OCI-LY3 (cell line): Measurements from ENCODE around the gene SLC39A1.

ENCODE experiments used
- H2AFZ ChIP-seq: fragments of 200-600, 300-600 bp; shearing (Covaris generic); 2 replicates; pipeline ENCODE4 v1.6.0; 2014; ENCODE audit warnings: antibody characterized with exemption, low read depth, low read length
- H3K27ac ChIP-seq: fragments of 200-600, 300-600 bp; sonication (generic); 2 replicates; pipeline ENCODE4 v1.5.1; 2014; ENCODE audit warnings: mild to moderate bottlenecking, low read length, moderate library complexity, mixed read lengths
- H3K27me3 ChIP-seq: fragments of 200-600, 300-600 bp; sonication (generic); 2 replicates; pipeline ENCODE4 v1.6.1; 2014; ENCODE audit warnings: low read depth, low read length, mixed read lengths
- H3K36me3 ChIP-seq: fragments of 200-600, 300-600 bp; sonication (generic); replicated peaks from 2 replicates; pipeline ENCODE3; 2014; ENCODE audit warnings: low read depth, low read length, mixed read lengths
- H3K4me1 ChIP-seq: fragments of 300-600, 200-600 bp; sonication (generic); 2 replicates; pipeline ENCODE4 v1.6.1; 2014; ENCODE audit warnings: low read length, mixed read lengths
- H3K4me2 ChIP-seq: fragments of 200-600, 300-600 bp; sonication (generic); 2 replicates; pipeline ENCODE4 v1.6.1; 2014; ENCODE audit warnings: low read length, mixed read lengths
- H3K4me3 ChIP-seq: fragments of 300-600, 200-600 bp; sonication (generic); 2 replicates; pipeline ENCODE4 v1.5.1; 2014; ENCODE audit warnings: antibody characterized with exemption, mild to moderate bottlenecking, low read length, moderate library complexity
- H3K79me2 ChIP-seq: fragments of 300-600, 200-600 bp; shearing (Covaris generic); 2 replicates; pipeline ENCODE4 v1.6.1; 2014; ENCODE audit warnings: mild to moderate bottlenecking, low read length, mixed read lengths
- H3K9ac ChIP-seq: fragments of 300-600, 200-600 bp; shearing (Covaris generic); 2 replicates; pipeline ENCODE4 v1.6.0; 2014; ENCODE audit warnings: mild to moderate bottlenecking, low read length, moderate library complexity
- H3K9me3 ChIP-seq: fragments of 200-600, 300-600 bp; shearing (Covaris generic); 2 replicates; pipeline ENCODE4 v1.6.1; 2014; ENCODE audit warnings: low read length, mixed read lengths; ENCODE audit not compliant: insufficient read depth
- H4K20me1 ChIP-seq: fragments of 200-600, 300-600 bp; sonication (generic); 2 replicates; pipeline ENCODE4 v1.6.1; 2016; ENCODE audit warnings: low read length, mixed read lengths; ENCODE audit not compliant: insufficient read depth
- CTCF ChIP-seq: fragments of 200-600, 300-600 bp; sonication (generic); IDR thresholded peaks from 2 replicates; pipeline ENCODE4 v1.5.1; 2014; ENCODE audit warnings: antibody characterized with exemption, low read length, low read depth
- EZH2phosphoT487 ChIP-seq: fragments of 200-600 bp; shearing (Covaris generic); IDR thresholded peaks from 2 replicates; pipeline ENCODE4 v1.6.1; 2018; ENCODE audit warnings: antibody characterized with exemption, mixed run types, low read depth

Gene SLC39A1

GRCh38 chr1:153968000-153968363, 4.6 kb upstream of the SLC39A1 start:
- peaks cover 15% of the 10 kb centered on the region for H3K36me3 ChIP-seq
- H4K20me1 ChIP-seq = no peaks in the 10 kb centered on the region
- TF ChIP-seq CTCF (no peak; the same call in none of the 2 replicates), EZH2phosphoT487 (no peak)
- H3K4me1 ChIP-seq = peaks cover 36% of the 10 kb centered on the region
- H3K27me3 ChIP-seq = no peaks in the 10 kb centered on the region
- H3K27ac ChIP-seq = peak overlapping the region; percentile 85
- peak overlapping the region; percentile 83 for H3K4me3 ChIP-seq
- H3K79me2 ChIP-seq = peaks cover 30% of the 10 kb centered on the region
- H2AFZ ChIP-seq = peak overlapping the region; percentile 81
- H3K9ac ChIP-seq = peak overlapping the region; percentile 88
- peak overlapping the region; percentile 93 for H3K4me2 ChIP-seq
- H3K9me3 ChIP-seq = no peaks in the 10 kb centered on the region

DNA sequence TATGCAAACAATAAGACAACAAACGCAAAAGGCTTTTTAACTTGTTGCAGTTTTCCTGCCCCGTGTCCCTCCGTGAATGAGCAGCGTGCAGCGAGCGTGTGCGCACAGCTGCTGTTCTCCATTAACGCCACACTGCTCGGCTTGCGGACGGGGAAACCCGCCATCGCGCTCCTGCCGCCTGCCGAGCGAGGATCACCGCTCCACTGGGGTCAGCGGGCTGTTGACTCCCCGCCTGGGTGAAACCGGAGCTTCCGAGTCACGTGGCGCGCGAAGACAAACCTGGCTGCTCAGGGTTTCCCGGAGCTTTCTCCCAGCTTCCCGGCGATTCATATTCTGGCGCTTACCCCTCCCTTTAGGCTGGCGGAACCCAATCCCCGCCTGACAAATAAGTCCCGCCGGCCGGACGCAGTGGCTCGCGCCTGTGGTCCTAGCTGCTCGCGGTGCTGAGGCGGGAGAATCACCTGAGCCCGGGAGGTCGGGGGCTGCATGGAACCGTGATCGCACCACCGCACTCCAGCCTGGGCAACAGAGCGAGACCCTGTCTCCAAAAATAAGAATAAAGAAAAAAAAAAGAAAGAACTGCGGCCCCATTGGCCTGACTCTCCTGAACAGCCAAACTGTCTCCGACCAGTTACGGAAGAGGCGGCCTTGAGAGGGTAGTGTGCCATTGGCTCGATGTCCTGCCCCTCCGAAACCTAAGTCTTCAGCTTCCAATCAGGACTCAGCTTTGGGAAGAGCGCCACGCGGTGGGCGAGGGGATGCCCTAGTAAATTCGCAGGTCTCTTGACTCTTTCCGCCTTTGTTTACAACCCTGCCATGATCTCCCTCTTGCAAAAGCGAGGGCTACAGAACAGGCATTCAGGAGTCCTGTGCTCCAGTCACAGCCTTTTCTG, 4.0 kb upstream of the SLC39A1 start, which contains the start of gene CREB3L4:
TSS of gene CREB3L4 (plus strand) at position 796 of the 893 bp plus-strand sequence. CDS start 624 bp downstream, outside the sequence.
- Histone ChIP-seq H3K4me1 (peaks cover 32% of the 10 kb centered on the region), H4K20me1 (no peaks in the 10 kb centered on the region), H3K27ac (peak within 1 kb of the TSS; percentile 85), H3K4me2 (peak within 1 kb of the TSS; percentile 93), H3K79me2 (peaks cover 36% of the 10 kb centered on the region), H2AFZ (peak within 1 kb of the TSS; percentile 81), H3K9me3 (no peaks in the 10 kb centered on the region), H3K9ac (peak within 1 kb of the TSS; percentile 88), H3K36me3 (peaks cover 9% of the 10 kb centered on the region), H3K27me3 (no peaks in the 10 kb centered on the region), H3K4me3 (peak within 1 kb of the TSS; percentile 83)
- peak; percentile 65 for TF ChIP-seq CTCF
- no peak for TF ChIP-seq EZH2phosphoT487

- H3K36me3 ChIP-seq = peaks cover 27% of the 10 kb centered on the region
- H3K27ac ChIP-seq = peak overlapping the region; percentile 77
- H2AFZ ChIP-seq = peak overlapping the region; percentile 45; the same call in 1 of the 2 replicates
- no peaks in the 10 kb centered on the region for H4K20me1 ChIP-seq
- no peaks in the 10 kb centered on the region for H3K9me3 ChIP-seq
- H3K4me2 ChIP-seq = peak overlapping the region; percentile 95
- peak overlapping the region; percentile 99 for H3K9ac ChIP-seq
- TF ChIP-seq EZH2phosphoT487 = no peak
- no peak for TF ChIP-seq CTCF
- H3K4me1 ChIP-seq = peaks cover 43% of the 10 kb centered on the region
- no peaks in the 10 kb centered on the region for H3K27me3 ChIP-seq
- peaks cover 56% of the 10 kb centered on the region for H3K79me2 ChIP-seq
- peak overlapping the region; percentile 92 for H3K4me3 ChIP-seq
These were observed 554 bp upstream of the SLC39A1 start for GRCh38 chr1:153963850-153964331.
